WTC11 (cell line): ENCODE results near the gene SBNO1. TPM values are rescaled to one million over a fixed set of nuclear protein-coding genes. Genes with fewer than 3 reads are reported as not detected.
"Not testable (repeated sequence)": the region's sequence is repeated elsewhere in the genome, so short reads cannot be mapped to it uniquely, and the experiment has no call there.

ENCODE experiments used
- ATAC-seq: fragments of 200-7000 bp; cut with Tn5 transposase; 2 replicates; pipeline ENCODE4 v1.10.0; 2021; ENCODE audit warnings: mild to moderate bottlenecking, moderate library complexity
- CTCF ChIA-PET: fragments of 300-600 bp; sonication (Branson Sonifier 250); formaldehyde crosslinking; loops from one replicate; lab custom pipeline; 2021; ENCODE audit warnings: antibody characterized with exemption; lab: Charles Lee
- POLR2A ChIA-PET: fragments of 350-600 bp; sonication (Branson Sonifier 250); formaldehyde crosslinking; loops from one replicate; lab custom pipeline; 2021; ENCODE audit warnings: antibody characterized with exemption; lab: Charles Lee
- DNase-seq: peaks from one replicate; pipeline ENCODE4 v3.0.0; 2021; ENCODE audit warnings: low spot score
- H3K27ac Mint-ChIP-seq: 2 replicates; pipeline ENCODE4 v1.8.0; 2021; ENCODE audit warnings: mixed read lengths
- H3K27me3 Mint-ChIP-seq: 2 replicates; pipeline ENCODE4 v1.8.0; 2021; ENCODE audit warnings: low read depth, mild to moderate bottlenecking, moderate library complexity, mixed read lengths
- H3K36me3 Mint-ChIP-seq: 2 replicates; pipeline ENCODE4 v1.8.0; 2021; ENCODE audit warnings: mixed read lengths
- H3K4me1 Mint-ChIP-seq: 2 replicates; pipeline ENCODE4 v1.8.0; 2022; ENCODE audit warnings: mixed read lengths
- H3K4me3 Mint-ChIP-seq: 2 replicates; pipeline ENCODE4 v1.8.0; 2021; ENCODE audit warnings: mild to moderate bottlenecking, moderate library complexity, mixed read lengths
- H3K9me3 Mint-ChIP-seq: 2 replicates; pipeline ENCODE4 v1.8.0; 2021; ENCODE audit warnings: mixed read lengths
- E2F4 ChIP-seq: sonication (generic); formaldehyde crosslinking; IDR thresholded peaks from 2 replicates; pipeline ENCODE4 v1.8.1; 2022; ENCODE audit warnings: low read depth, mild to moderate bottlenecking, moderate library complexity, missing genetic modification reagents, borderline replicate concordance
- FOXK1 ChIP-seq: sonication (generic); formaldehyde crosslinking; IDR thresholded peaks from 2 replicates; pipeline ENCODE4 v1.8.0; 2022; ENCODE audit warnings: mild to moderate bottlenecking, moderate library complexity, missing genetic modification reagents
- GABPB1 ChIP-seq: sonication (generic); formaldehyde crosslinking; IDR thresholded peaks from 2 replicates; pipeline ENCODE4 v1.8.1; 2023; ENCODE audit warnings: mild to moderate bottlenecking, missing genetic modification reagents
- IRF2 ChIP-seq: sonication (generic); formaldehyde crosslinking; IDR thresholded peaks from 2 replicates; pipeline ENCODE4 v1.8.0; 2022; ENCODE audit warnings: low read depth, missing genetic modification reagents, borderline replicate concordance
- MYBL2 ChIP-seq: sonication (generic); formaldehyde crosslinking; IDR thresholded peaks from 2 replicates; pipeline ENCODE4 v1.8.1; 2023; ENCODE audit warnings: mild to moderate bottlenecking, moderate library complexity, missing genetic modification reagents
- OVOL2 ChIP-seq: fragments of 250-450 bp; sonication (Bioruptor Pico); IDR thresholded peaks from 2 replicates; pipeline ENCODE4 v1.9.0; 2021; ENCODE audit warnings: mild to moderate bottlenecking, borderline replicate concordance
- SMAD4 ChIP-seq: sonication (generic); formaldehyde crosslinking; IDR thresholded peaks from 2 replicates; pipeline ENCODE4 v1.8.0; 2022; ENCODE audit warnings: mild to moderate bottlenecking, missing genetic modification reagents
- SOX15 ChIP-seq: fragments of 250-450 bp; sonication (Bioruptor Pico); IDR thresholded peaks from 2 replicates; pipeline ENCODE4 v1.9.0; 2021; ENCODE audit warnings: mild to moderate bottlenecking
- TEAD1 ChIP-seq: sonication (generic); formaldehyde crosslinking; IDR thresholded peaks from 2 replicates; pipeline ENCODE4 v1.8.0; 2022; ENCODE audit warnings: mild to moderate bottlenecking, missing genetic modification reagents
- TEAD4 ChIP-seq: sonication (generic); formaldehyde crosslinking; IDR thresholded peaks from 2 replicates; pipeline ENCODE4 v1.8.0; 2022; ENCODE audit warnings: mild to moderate bottlenecking, missing genetic modification reagents
- ZNF121 ChIP-seq: sonication (generic); formaldehyde crosslinking; IDR thresholded peaks from 2 replicates; pipeline ENCODE4 v1.8.0; 2023; ENCODE audit warnings: missing genetic modification reagents
- ZNF416 ChIP-seq: fragments of 250-450 bp; sonication (Bioruptor Pico); IDR thresholded peaks from 2 replicates; pipeline ENCODE4 v1.9.0; 2021; ENCODE audit warnings: mild to moderate bottlenecking, inconsistent platforms
- total RNA-seq: library from RNA; stranded (reverse); gene quantifications from 3 replicates; pipeline ENCODE4 v1.2.3, GENCODE V29; 2021
- TF ChIP-seq, protein P1 (sequence below): sonication (generic); formaldehyde crosslinking; IDR thresholded peaks from 2 replicates; pipeline ENCODE4 v1.8.1; 2022; ENCODE audit warnings: mild to moderate bottlenecking, missing genetic modification reagents, moderate library complexity, borderline replicate concordance
- TF ChIP-seq, protein P2 (sequence below): sonication (generic); formaldehyde crosslinking; IDR thresholded peaks from 2 replicates; pipeline ENCODE4 v1.8.1; 2023; ENCODE audit warnings: mild to moderate bottlenecking, missing genetic modification reagents, moderate library complexity
- TF ChIP-seq, protein P3 (sequence below): fragments of 250-450 bp; sonication (Bioruptor Pico); IDR thresholded peaks from 2 replicates; pipeline ENCODE4 v2.1.2; 2022; ENCODE audit warnings: mild to moderate bottlenecking, moderate library complexity
- TF ChIP-seq, protein P4 (sequence below): fragments of 250-450 bp; sonication (Bioruptor Pico); IDR thresholded peaks from 2 replicates; pipeline ENCODE4 v1.9.0; 2021; ENCODE audit warnings: mild to moderate bottlenecking, borderline replicate concordance

The SBNO1 gene
- total RNA-seq, 1 experiment from 2014 or later, result 52.2 TPM

- POLR2A ChIA-PET, result no interaction called here
- DNase-seq (no peak), ATAC-seq (no peak)
- CTCF ChIA-PET, result no interaction called here
- H3K4me1 Mint-ChIP-seq, result peaks cover 3% of the 10 kb centered on the region
- no peaks in the 10 kb centered on the region for H3K36me3 Mint-ChIP-seq
- H3K9me3 Mint-ChIP-seq, result no peaks in the 10 kb centered on the region
- H3K4me3 Mint-ChIP-seq, result no peak overlapping the region
- H3K27me3 Mint-ChIP-seq, result no peaks in the 10 kb centered on the region; the same call in 1 of the 2 replicates
- H3K27ac Mint-ChIP-seq, result no peak overlapping the region
- TF ChIP-seq TEAD1 (CRISPR knock-in tag) (no peak), ZNF121 (CRISPR knock-in tag) (no peak), MYBL2 (CRISPR knock-in tag) (no peak), TEAD4 (no peak), OVOL2 (no peak), SMAD4 (CRISPR knock-in tag) (no peak), FOXK1 (CRISPR knock-in tag) (no peak), ZNF416 (CRISPR knock-in tag) (no peak), E2F4 (CRISPR knock-in tag) (no peak)
- TF ChIP-seq, protein P1, sequence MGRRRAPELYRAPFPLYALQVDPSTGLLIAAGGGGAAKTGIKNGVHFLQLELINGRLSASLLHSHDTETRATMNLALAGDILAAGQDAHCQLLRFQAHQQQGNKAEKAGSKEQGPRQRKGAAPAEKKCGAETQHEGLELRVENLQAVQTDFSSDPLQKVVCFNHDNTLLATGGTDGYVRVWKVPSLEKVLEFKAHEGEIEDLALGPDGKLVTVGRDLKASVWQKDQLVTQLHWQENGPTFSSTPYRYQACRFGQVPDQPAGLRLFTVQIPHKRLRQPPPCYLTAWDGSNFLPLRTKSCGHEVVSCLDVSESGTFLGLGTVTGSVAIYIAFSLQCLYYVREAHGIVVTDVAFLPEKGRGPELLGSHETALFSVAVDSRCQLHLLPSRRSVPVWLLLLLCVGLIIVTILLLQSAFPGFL (CRISPR knock-in tag), result no peak
- TF ChIP-seq, protein P2, sequence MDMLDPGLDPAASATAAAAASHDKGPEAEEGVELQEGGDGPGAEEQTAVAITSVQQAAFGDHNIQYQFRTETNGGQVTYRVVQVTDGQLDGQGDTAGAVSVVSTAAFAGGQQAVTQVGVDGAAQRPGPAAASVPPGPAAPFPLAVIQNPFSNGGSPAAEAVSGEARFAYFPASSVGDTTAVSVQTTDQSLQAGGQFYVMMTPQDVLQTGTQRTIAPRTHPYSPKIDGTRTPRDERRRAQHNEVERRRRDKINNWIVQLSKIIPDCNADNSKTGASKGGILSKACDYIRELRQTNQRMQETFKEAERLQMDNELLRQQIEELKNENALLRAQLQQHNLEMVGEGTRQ (CRISPR knock-in tag), result no peak
- TF ChIP-seq, protein P3, sequence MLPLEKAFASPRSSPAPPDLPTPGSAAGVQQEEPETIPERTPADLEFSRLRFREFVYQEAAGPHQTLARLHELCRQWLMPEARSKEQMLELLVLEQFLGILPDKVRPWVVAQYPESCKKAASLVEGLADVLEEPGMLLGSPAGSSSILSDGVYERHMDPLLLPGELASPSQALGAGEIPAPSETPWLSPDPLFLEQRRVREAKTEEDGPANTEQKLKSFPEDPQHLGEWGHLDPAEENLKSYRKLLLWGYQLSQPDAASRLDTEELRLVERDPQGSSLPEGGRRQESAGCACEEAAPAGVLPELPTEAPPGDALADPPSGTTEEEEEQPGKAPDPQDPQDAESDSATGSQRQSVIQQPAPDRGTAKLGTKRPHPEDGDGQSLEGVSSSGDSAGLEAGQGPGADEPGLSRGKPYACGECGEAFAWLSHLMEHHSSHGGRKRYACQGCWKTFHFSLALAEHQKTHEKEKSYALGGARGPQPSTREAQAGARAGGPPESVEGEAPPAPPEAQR (CRISPR knock-in tag), result no peak
- TF ChIP-seq, protein P4, sequence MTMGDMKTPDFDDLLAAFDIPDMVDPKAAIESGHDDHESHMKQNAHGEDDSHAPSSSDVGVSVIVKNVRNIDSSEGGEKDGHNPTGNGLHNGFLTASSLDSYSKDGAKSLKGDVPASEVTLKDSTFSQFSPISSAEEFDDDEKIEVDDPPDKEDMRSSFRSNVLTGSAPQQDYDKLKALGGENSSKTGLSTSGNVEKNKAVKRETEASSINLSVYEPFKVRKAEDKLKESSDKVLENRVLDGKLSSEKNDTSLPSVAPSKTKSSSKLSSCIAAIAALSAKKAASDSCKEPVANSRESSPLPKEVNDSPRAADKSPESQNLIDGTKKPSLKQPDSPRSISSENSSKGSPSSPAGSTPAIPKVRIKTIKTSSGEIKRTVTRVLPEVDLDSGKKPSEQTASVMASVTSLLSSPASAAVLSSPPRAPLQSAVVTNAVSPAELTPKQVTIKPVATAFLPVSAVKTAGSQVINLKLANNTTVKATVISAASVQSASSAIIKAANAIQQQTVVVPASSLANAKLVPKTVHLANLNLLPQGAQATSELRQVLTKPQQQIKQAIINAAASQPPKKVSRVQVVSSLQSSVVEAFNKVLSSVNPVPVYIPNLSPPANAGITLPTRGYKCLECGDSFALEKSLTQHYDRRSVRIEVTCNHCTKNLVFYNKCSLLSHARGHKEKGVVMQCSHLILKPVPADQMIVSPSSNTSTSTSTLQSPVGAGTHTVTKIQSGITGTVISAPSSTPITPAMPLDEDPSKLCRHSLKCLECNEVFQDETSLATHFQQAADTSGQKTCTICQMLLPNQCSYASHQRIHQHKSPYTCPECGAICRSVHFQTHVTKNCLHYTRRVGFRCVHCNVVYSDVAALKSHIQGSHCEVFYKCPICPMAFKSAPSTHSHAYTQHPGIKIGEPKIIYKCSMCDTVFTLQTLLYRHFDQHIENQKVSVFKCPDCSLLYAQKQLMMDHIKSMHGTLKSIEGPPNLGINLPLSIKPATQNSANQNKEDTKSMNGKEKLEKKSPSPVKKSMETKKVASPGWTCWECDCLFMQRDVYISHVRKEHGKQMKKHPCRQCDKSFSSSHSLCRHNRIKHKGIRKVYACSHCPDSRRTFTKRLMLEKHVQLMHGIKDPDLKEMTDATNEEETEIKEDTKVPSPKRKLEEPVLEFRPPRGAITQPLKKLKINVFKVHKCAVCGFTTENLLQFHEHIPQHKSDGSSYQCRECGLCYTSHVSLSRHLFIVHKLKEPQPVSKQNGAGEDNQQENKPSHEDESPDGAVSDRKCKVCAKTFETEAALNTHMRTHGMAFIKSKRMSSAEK, result no peak
Measured at GRCh38 chr12:123369229-123369628, 4.6 kb upstream of the SBNO1 start.

DNA sequence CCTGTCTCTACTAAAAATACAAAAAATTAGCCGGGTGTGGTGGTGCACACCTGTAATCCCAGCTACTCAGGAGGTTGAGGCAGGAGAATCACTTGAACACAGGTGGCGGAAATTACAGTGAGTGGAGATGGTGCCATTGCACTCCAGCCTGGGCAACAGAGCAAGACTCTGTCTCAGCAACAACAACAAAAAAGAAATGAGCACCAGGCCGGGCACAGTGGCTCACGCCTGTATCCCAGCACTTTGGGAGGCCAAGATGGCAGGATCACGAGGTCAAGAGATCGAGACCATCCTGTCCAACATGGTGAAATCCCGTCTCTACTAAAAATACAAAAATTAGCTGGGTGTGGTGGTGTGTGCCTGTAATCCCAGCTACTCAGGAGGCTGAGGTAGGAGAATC, 3.8 kb upstream of the SBNO1 start:
- DNase-seq, H3K36me3 Mint-ChIP-seq, POLR2A ChIA-PET, CTCF ChIA-PET, H3K27ac Mint-ChIP-seq, H3K9me3 Mint-ChIP-seq, H3K27me3 Mint-ChIP-seq, ATAC-seq, H3K4me1 Mint-ChIP-seq, H3K4me3 Mint-ChIP-seq: not testable (repeated sequence)

DNA sequence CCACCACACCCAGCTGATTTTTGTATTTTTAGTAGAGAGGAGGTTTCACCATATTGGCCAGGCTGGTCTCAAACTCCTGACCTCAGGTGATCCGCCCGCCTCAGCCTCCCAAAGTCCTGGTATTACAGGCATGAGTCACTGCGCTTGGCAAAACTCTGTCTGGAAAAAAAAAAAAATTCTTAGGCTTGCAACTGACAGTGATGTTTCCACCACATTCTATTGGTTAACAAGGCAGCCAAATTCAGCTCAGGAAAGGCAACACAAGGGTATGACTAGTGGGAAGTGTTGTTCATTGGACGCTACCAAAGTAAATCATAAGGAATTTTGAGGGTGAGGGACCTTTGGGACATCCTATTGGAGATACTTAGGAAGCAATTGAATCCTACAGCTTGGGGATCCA, 2.9 kb upstream of the SBNO1 start:
- POLR2A ChIA-PET, result interaction anchor here (0.5 kb wide), 1 partner anchor 605 kb away, joined by 4 read pairs; no protein-coding TSS in a partner anchor
- peaks cover 12% of the 10 kb centered on the region for H3K4me1 Mint-ChIP-seq

More for the DNA sequence above, 2.9 kb upstream of the SBNO1 start:
- Mint-ChIP-seq H3K4me3 (no peak overlapping the region), H3K27me3 (no peaks in the 10 kb centered on the region; the same call in 1 of the 2 replicates), H3K36me3 (no peaks in the 10 kb centered on the region), H3K9me3 (no peaks in the 10 kb centered on the region), H3K27ac (no peak overlapping the region)
- CTCF ChIA-PET, result no interaction called here
- no peak for TF ChIP-seq GABPB1 (CRISPR knock-in tag)
- no peak for TF ChIP-seq SOX15 (CRISPR knock-in tag)
- TF ChIP-seq IRF2, result no peak
- no peak for DNase-seq
- ATAC-seq, result no peak
